Left hindlimb (tissue), 1 donor: ENCODE data around the gene ARHGAP30.

Source experiments
- DNase-seq: peaks from one replicate; pipeline ENCODE4 v3.0.0-alpha.2; 2018

Gene ARHGAP30

GRCh38 chr1:161089251-161089924, 19.7 kb upstream of the ARHGAP30 start, which contains the start of gene NECTIN4:
Gene NECTIN4 (minus strand): TSS chr1:161089558. CDS start chr1:161089296, 262 bp downstream.
- DNase-seq, result no peak

DNA sequence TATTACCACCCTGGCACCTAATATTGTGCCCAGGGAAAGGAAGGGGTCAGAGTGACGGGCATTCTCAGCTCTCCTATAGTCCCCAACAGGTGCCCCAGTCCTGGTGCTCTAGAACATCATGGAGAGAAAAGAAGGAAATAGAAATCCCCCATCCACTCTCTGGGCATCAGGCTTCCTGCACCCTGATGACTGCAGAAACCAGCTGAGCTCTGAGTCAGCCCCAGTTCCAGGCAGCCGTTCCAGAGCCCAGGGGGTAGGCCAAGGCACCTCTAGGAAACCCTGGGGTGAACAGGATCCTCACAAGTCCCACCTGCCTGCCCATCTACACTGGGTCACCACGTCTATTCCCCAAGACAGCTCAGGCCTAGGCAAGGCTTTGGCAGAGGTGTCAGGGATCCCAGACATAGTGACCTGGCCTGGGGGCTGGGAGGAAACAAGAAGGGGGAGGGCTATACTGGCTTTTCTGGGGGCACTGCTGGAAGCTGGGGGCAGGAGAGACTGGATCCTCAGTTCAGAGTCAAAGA, 19.0 kb upstream of the ARHGAP30 start:
- DNase-seq, result no peak

GRCh38 chr1:161086457-161086856, 16.8 kb upstream of the ARHGAP30 start:
- no peak for DNase-seq

DNA sequence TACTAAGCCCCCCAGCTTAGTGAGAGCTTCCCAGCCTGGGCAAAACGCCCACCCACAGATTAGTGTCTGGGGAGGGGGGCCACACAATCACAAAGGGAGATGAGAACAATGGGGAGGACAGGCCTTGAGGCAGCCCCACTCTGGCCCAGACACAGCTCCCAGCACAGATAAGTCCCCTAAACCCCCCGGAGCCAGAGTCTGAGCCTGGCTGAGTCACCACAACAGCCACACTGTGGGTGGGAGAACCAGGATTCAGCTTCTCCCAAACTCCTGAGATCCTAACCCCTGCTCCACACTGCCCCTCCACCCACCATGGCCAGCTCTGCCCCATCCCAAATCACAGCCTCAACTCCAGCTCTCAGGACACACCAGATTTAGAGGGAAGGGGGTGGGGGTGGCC, 15.5 kb upstream of the ARHGAP30 start:
- no peak for DNase-seq

- no peak for DNase-seq
Measured at GRCh38 chr1:161084597-161084988, 14.9 kb upstream of the ARHGAP30 start.

DNA sequence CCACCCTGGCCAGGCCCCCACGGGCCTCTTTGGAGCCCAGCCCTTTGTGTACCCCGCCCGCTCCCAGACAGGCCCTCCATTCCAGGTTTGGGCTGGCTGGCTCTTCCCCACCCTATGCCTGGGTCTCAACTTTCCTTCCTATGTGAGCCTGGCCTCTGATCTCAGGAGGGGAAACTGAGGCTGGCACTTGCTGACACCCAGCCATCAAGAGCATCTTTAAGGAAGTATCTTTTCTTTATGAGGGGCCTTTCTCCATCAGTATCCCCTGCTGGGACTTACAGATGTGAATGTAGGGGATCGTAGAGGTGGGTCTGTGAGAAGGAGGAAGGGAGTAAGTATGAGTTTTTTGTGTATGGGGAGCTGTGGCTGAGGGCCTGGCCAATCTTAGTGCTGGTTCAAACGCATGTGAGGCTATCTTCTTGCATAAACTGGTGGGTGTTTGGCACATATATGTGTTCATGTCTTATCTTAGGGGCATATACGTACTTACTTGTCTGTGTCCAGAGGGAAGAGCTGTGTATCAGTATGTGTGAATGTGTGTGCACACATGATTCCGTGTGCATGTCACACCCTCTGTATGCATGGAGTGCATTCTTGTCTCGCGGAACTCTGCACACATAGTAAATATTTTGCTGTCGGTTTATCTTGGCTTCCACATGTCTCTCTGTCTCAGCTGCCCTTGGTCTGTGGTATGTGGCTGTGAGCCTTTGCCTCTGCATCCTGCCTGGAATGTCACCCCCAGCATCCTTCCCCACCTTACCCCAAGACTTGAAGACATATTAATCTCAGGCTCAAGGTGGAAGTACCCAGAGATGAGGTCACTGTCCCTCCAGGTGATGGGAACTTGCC, 14.3 kb upstream of the ARHGAP30 start:
- DNase-seq, result no peak

- no peak for DNase-seq
Measured at GRCh38 chr1:161082996-161083747, 13.5 kb upstream of the ARHGAP30 start.

- DNase-seq, result no peak
Measured at GRCh38 chr1:161082483-161082882, 12.8 kb upstream of the ARHGAP30 start.

- no peak for DNase-seq
Measured at GRCh38 chr1:161081519-161081918, 11.8 kb upstream of the ARHGAP30 start.

DNA sequence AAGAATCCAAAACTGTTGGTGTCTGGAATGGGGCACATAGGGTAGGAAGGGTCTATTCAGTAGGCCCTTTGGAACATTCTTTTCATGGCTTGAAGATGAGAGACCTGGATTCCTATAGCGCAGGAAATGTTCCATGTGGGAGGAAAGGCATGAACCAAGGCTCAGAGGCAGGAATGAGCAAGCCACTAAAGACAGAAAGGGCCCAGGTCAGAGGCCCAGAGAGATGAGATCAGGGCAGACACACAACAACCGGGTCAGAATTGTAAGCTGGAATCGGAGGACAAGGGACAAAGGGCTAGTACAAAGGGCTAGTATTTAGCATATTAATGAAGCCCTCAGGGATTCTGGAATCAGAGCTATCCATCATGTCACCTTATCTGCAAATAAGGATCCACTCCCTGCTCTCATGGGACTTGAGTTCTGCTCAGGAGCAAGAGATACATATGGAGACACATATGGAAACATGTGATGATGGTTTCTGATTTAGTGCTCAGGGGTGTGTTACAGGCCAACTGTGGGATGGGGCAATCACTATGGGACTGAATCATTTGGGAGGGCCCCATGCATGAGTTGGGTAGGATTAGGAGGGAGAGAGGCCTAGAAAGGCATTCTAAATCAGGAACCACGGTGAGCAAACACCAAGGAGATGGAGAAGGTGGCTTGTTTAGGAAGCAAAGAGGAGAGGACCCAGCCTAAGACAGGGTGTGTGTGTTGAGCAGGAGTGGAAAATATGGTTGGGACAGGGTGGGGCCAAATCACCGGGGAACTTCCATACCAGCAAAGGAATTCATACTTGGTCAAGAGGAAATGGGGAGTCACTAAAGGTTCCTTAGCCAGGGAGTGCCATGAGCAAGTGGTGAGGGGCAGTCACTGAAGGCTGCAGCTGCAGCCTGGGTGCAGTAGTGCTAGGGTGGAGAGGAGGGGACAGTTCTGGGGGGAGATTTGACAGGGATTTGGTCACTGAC, 11.0 kb upstream of the ARHGAP30 start:
- DNase-seq, result no peak

- no peak for DNase-seq
Measured at GRCh38 chr1:161079436-161080110, 9.9 kb upstream of the ARHGAP30 start.

DNA sequence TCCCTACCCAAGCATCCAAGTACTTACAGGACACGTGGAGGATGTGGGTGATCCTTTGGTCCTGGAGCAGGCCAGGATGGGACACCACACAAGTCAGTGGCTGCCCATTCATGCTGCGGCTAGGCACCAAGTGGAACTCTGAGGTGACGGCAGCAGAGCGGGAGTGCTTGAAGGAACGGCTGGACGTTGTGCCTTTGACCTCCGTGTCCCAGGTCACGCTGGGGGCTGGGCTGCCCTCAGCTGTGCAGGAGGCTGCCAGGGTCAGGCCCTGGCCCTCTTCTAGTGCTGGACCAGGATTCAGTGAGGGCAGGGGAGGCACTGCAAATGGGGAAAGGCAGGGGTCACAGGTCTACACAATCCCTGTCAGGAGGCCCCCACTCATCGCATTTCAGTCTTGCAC, 7.7 kb upstream of the ARHGAP30 start:
- no peak for DNase-seq

DNA sequence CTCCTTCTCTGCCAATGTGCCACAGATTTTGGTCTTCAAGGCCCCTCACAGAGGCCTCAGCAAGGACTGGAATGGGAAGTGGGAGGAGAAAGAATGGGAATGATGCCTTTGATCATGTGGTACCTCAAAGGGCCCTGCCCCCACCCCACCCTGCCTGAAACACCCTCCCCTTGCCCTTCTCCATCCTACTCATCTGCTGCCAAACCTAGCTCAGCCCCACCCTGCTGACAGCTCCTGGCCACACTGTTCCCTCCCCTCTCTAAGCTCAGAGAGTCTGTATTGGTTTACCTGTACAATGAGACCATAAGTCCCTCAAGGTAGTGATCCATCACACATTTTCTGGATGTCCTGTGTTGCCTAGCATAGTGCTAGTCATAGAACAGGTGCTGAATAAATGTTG, 6.7 kb upstream of the ARHGAP30 start:
- no peak for DNase-seq

- DNase-seq, result no peak
Measured at GRCh38 chr1:161074676-161075368, 5.1 kb upstream of the ARHGAP30 start.

DNA sequence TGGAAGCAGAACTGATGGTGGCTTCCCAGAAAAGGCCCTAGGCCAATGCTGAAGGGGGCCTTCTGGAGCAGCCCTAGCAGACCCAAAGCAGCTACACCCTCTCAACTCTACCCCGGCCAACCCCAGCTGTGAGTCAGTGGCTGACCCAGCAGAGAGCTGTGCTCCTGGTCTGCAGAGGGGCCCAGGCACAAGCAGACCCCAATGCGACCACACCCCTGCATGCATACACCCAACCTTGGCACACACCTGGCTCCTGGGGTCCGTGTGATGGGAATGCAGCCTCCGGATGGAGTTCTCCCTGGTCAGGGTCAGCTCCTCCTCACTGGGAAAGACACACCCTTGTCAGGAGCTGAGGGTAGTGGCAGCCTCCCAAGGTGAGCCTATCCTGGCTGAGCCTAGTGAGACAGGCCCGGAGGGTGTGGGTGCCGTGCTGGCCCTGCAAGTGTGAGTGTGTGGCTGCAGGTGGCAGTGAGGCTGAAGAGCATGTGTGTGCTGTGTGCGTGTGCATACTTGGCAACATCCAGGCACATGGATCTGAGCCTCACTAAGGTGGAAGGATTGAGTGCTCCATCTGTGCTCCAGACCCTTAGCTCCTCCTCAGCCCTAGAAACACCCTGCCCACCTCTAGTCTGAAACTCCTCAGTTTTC, 3.9 kb upstream of the ARHGAP30 start:
- no peak for DNase-seq

DNA sequence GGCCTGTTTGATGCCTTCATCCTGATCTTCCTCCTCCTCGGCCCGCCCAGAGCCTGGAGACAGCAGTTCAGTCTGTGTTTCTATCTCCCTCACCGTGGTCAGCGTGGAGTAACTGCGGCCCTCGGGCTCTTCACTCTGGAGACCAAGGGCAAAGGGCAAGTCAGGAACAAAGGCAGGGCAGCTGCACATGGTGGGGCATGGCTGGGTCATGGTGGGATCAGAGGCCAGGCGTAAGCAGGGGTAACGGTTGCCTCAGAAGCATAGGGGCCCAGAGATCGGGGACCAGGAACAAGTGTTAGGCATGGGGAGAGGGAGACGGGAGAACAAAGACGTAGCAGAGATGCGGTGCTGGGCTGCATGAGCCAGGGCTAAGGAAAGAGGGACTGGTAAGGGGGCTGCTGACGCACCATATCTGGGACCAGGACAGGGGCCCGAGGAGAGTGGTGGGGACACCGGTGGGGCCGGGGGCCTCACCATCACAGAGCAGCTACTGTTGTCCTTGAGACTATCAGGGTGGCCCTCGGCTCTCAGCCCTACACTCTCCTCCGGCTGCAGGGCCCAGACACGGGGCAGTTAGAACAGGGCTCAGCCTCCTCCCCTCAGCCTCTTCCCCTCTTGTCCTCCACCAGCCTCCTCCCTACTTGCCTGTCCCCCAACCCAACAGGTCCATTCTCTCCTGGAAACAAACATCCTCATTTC, 3.2 kb upstream of the ARHGAP30 start:
- DNase-seq, result no peak

- DNase-seq, result no peak
Measured at GRCh38 chr1:161071886-161072371, 2.2 kb upstream of the ARHGAP30 start.

GRCh38 chr1:161070761-161071160, 1.1 kb upstream of the ARHGAP30 start:
- no peak for DNase-seq

GRCh38 chr1:161069241-161069640, 450 bp downstream of the ARHGAP30 start:
- no peak for DNase-seq
